Measurements from ENCODE around the gene KRT9.
A peak's percentile ranks its signal among the peaks of the same experiment; 100 is the strongest.
"Not testable (repeated sequence)": the region's sequence is repeated elsewhere in the genome, so short reads cannot be mapped to it uniquely, and the experiment has no call there.

Gene KRT9

DNA sequence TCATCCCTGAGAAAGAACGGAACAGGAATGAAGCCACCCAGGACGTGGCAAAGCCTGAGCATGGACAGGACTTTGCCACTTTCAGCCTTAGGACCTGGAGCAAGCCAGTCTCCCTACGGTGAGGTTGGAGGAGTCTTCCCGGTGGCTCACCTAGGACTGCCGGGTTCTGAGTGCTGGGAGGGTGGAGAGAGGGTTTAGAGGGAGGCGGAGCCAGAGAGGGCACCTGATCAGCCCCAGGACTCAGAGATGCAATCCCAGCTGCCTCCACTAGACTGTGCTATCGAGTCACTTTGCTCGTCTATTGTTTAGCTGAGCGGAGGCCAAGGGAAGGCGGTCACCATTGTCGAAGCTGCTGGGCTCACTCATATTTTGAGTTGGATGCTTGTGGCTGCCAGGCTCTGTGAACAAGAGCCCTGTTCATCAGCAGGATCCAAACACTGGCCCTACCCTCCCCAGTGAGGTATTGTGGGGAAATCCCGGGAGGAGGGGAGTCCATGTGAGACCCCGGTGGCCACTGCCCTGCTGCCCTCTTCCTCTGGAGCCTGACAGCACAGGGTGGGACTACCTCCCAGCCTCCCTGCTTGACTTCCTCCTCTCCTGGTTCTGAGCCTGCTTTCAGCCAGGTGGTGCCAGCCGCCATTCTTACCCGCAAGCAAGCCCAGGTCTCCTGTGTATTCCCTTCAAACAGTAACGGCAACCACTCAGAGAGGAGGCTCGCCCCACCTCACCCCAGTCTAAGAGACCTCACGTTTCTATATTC, 7.8 kb upstream of the KRT9 start:
- peak; percentile 99 for DNase-seq (ENCODE audit: low spot score)

DNA sequence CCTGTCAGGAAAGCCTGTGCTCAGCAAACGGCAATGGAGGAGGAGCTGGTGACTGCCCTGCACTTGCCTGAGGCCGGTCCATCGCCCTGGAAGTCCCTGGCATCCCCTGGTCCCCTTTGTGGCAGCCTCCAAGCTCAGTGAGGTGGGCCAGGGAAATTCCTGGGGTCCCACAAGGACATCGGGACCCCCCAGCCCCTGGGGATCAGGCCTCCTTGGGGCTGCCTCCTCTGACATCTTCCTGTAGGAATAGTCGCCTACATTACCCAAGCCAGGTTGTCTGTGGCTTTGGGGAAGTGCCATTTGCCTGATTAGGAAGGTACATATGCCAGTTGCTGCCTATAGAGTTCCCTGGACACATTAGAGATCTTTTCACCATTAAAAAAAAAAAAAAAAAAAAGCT, 7.1 kb upstream of the KRT9 start:
- DNase-seq (ENCODE audit: low spot score), result no peak

- DNase-seq (ENCODE audit: low spot score), result no peak
Observed at GRCh38 chr17:41578538-41578937, 6.7 kb upstream of the KRT9 start.

- DNase-seq (ENCODE audit: low spot score), result not testable (repeated sequence)
Observed at GRCh38 chr17:41576740-41577139, 4.9 kb upstream of the KRT9 start.

- no peak for DNase-seq (ENCODE audit: low spot score)
Observed at GRCh38 chr17:41575336-41575735, 3.5 kb upstream of the KRT9 start.

DNA sequence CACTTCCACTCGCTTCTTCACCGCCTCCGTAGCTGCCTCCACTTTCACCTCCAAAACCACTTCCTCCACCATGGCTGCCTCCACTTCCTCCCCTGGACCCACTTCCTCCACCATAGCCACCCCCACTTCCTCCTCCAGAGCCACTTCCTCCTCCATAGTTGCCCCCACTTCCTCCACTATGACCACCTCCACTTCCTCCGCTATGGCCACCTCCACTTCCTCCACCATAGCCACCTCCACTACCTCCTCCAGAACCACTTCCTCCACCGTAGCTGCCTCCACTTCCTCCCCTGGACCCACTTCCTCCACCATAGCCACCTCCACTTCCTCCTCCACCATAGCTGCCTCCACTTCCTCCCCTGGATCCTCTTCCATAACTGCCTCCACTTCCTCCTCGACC, 4.5 kb downstream of the KRT9 start:
- DNase-seq (ENCODE audit: low spot score), result no peak

DNA sequence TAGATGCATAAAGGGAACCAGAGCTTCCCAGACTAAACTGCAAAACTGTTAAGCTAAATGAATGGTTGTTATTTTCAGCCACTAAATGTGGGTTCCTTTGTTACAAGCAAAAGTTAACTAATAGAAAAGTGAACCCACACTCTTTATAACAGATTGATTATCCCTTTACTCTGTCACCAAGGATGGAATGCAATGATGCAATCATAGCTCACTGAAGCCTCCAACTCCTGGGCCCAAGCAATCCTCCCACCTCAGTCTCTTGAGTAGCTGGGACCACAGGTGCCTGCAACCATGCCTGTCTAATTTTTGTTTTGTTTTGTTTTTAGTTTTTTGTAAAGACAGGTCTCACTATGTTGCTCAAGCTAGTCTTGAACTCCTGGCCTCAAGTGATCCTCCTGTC, 6.5 kb downstream of the KRT9 start:
- no peak for DNase-seq (ENCODE audit: low spot score)

GRCh38 chr17:41563607-41564170, 8.2 kb downstream of the KRT9 start:
- DNase-seq (ENCODE audit: low spot score), result no peak

- DNase-seq (ENCODE audit: low spot score), result no peak
Observed at GRCh38 chr17:41561554-41561953, 10.3 kb downstream of the KRT9 start.

- DNase-seq (ENCODE audit: low spot score), result no peak
Observed at GRCh38 chr17:41559548-41559947, 12.3 kb downstream of the KRT9 start.

GRCh38 chr17:41556931-41557330, 14.9 kb downstream of the KRT9 start:
- DNase-seq (ENCODE audit: low spot score), result no peak

- DNase-seq (ENCODE audit: low spot score), result no peak
Observed at GRCh38 chr17:41556306-41556705, 15.6 kb downstream of the KRT9 start.

- DNase-seq (ENCODE audit: low spot score), result no peak
Observed at GRCh38 chr17:41555105-41555887, 16.6 kb downstream of the KRT9 start.

- no peak for DNase-seq (ENCODE audit: low spot score)
Observed at GRCh38 chr17:41553987-41554680, 17.7 kb downstream of the KRT9 start.

DNA sequence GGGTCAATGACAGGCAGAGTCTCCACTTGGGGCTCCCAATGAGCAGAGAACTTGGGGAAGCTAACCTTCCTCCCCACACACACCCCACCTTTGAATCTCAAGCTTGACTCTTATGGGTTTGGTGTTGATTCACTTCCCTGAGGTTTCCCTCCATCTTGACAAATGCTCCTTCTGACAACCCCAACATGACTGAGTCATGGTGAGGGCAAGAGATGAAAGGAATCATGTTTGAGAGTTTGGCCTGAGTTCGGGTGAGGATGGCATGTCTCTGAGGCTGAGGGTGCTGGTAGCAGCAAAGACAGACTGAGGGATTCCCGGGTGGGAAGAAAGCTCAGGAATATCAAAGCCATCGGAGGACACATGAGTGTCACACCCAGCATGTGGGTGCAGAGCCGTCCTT, 18.7 kb downstream of the KRT9 start:
- no peak for DNase-seq (ENCODE audit: low spot score)

DNA sequence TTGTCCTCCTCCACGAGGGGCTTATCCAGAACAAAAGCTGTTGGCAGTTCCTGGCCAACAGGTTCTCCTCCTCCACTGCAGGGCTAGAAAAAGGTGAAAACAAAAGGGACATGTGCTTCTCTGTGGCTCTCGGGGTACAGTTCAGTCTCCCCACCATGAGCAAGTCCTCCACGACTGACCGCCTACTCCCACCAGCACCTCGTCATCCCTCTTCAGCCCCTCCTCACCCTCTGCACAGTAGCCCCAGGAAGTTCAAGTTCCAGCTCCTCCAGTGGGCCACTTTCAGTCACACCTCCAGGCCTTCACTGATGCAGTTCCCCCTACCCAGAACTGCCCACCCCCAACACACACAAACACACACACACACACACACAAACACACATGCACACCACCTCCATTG, 19.4 kb downstream of the KRT9 start:
- DNase-seq (ENCODE audit: low spot score), result no peak

DNA sequence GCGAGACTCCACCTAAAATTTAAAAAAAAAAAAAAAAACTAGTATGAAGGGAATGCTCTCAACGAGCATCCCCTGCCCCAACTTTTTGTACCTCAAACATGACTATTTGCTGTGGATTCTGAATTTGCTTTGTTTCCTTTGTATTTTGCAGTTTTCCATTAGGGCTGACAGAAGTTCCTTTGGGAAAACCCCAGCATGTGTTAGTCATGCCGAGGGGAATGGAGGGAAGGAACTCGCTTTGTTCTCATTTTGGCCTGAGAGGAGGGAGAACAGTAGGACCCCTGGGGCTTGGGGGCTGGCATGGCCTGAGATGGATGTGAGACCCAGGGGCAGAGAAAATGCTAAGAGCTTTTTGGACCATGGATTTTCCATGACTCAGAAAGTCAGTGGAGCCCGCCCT, 20.5 kb downstream of the KRT9 start:
- no peak for DNase-seq (ENCODE audit: low spot score)

GRCh38 chr17:41549596-41550039, 22.2 kb downstream of the KRT9 start:
- no peak for DNase-seq (ENCODE audit: low spot score)

DNA sequence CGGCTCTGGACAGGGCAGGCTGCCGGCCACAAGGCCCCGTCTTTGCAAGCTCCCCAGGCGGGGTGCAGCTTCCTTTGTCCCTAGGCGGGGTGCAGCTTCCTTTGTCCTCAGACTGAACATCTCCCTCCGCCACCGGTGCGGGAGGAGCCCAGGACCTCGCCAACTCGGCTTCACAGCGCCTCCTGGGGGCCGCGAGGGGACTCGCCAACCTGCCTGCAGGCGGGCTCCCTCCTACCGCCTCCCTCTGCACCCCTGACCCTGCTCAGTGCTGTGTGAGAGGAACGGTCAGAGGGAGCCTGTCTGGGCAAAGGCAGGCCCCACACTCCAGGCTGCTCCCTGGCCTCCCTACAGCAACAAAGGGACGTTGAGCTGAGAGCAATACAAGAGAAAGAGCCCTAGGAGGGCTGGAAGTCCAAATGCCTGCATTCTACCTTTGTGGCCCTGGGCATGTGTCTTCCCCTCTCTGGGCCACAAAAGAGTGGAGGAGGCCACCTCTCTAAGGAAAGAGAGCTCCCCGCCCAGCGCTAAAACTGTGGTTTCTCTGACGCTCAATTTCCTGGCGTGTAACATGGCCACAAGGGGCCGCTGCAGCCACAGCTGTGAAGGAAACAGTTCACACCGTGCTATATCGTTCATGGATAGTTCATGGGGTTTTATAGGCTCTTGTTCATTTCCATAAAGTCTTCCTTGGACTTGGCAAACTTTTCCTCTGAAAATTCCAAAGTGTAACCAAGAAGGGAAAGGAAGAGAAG, 22.8 kb downstream of the KRT9 start:
- peak; percentile 92 for DNase-seq (ENCODE audit: low spot score)

GRCh38 chr17:41547921-41548843, 23.7 kb downstream of the KRT9 start:
- DNase-seq (ENCODE audit: low spot score), result no peak

DNA sequence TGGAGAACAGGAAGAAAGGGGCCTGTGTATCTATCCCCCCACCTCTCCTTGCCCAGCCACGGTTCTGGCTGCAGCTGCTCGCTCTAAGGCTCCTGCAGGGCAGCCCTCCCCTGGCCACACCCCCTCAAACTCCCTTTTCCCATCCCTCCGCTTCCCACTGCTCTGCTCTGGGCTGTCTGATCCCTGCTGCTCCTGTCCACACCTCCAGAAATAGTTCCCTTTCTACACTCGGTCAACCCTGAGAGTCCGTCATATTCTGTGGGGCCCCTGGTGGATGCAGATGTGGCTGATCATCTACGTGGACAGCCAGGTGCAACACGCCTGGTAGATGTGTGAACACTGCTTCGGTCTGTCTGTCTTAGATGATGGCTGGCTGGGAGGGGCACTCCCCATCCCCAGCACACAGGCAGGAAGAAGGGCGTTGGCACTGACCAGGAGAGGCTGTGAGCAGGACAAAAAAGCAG, 24.4 kb downstream of the KRT9 start:
- no peak for DNase-seq (ENCODE audit: low spot score)

All from iPS-NIHi11 (cell line).